ENCODE results near the gene THBS3. TPM values are rescaled to one million over a fixed set of nuclear protein-coding genes. Genes with fewer than 3 reads are reported as not detected.
"Not testable (repeated sequence)": the region's sequence is repeated elsewhere in the genome, so short reads cannot be mapped to it uniquely, and the experiment has no call there.

The THBS3 gene
- polyA plus RNA-seq, 1 donor (not counting 4 experiments of a cell fraction or from before 2014, with no cell fraction given), result 16.2 TPM

DNA sequence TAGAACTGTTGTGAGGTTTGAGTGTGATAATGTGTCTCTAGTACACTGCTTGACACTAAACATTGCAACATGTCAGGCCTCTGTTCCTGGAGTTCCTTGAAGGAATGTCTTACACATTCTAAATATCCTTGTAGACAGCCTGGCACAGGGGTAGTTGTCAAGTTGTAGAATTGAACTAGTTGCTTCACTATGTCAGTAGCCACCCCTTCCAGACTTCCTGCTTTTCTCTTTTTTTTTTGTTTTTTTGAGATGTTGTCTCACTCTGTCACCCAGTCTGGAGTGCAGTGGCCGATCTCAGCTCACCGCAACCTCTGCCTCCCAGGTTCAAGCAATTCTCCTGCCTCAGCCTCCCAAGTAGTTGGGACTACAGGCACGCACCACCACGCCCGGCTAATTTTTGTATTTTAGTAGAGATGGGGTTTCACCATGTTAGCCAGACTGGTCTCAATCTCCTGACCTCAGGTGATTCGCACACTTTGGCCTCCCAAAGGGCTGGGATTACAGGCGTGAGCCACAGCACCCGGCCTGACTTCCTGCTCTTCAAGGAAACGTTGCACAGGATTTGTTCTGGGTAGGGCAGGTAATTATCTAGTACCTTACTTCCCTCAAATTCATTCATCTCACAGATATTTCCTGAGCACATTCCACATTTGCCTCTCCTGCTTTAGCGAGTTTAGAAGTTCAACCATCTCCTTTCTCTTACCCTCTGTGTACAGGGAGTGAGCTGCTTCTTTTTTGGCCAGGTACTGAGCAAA, 12.7 kb upstream of the THBS3 start:
- FAIRE-seq; H3K36me3 ChIP-seq (ENCODE audit: control insufficient read depth in 2 of 2, extremely low read depth in 1 of 2, insufficient read depth in 2 of 2, low read length in 2 of 2); H3K27ac ChIP-seq (ENCODE audit: control insufficient read depth, insufficient read depth, low read length); H2AFZ ChIP-seq (ENCODE audit: control insufficient read depth, low read length); H3K27me3 ChIP-seq (ENCODE audit: control insufficient read depth, extremely low read depth, insufficient read depth, low read length); H3K4me3 ChIP-seq (ENCODE audit: control insufficient read depth in 2 of 3, extremely low read depth in 1 of 3, insufficient read depth in 2 of 3, low read depth in 1 of 3, low read length in 3 of 3); dilution Hi-C loops (cut with MboI; ENCODE audit: extremely low pct_ligation_motif_present, low sequenced_read_pairs); H3K9me1 ChIP-seq (ENCODE audit: control insufficient read depth, extremely low read depth, insufficient read depth, low read length); H3K79me2 ChIP-seq (ENCODE audit: control insufficient read depth, insufficient read depth, low read length); H3K4me2 ChIP-seq (ENCODE audit: control insufficient read depth, extremely low read depth, insufficient read depth, low read depth, low read length); DNase-seq (ENCODE audit: low read depth, low spot score); H3K9ac ChIP-seq (ENCODE audit: control insufficient read depth, extremely low read depth, insufficient read depth, low read length); H3K9me3 ChIP-seq (ENCODE audit: control insufficient read depth, low read depth, low read length); H4K20me1 ChIP-seq (ENCODE audit: control insufficient read depth, extremely low read depth, insufficient read depth, low read length): not testable (repeated sequence)
- peaks cover 22% of the 10 kb centered on the region for H3K4me1 ChIP-seq (ENCODE audit: control insufficient read depth, extremely low read depth, insufficient read depth, low read length)

DNA sequence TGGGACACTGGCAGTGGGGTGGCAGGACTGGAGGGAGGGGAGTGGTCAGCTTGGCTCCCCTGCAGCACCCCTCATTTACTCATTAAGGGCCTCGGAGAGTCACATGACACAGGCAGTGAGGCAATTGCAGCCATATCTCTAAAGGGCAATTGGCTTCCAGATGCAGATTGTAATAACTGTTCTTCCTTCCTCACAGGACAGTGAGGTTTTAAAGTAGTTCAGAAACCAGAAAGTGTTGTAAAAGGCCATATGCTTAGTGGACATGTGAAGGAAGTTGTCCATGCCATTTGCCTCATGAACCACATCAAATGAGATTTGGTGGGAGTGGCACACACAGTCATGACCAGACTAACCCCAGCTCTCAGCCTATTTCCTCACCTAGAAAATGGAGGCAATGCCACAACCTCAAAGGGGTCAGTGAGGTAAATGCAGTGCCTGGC, 11.9 kb upstream of the THBS3 start:
- dilution Hi-C loops (cut with MboI; ENCODE audit: extremely low pct_ligation_motif_present, low sequenced_read_pairs), result no loop called here
- peaks cover 16% of the 10 kb centered on the region for H3K4me1 ChIP-seq (ENCODE audit: control insufficient read depth, extremely low read depth, insufficient read depth, low read length)
- H3K27ac ChIP-seq (ENCODE audit: control insufficient read depth, insufficient read depth, low read length), result no peak overlapping the region

More for the DNA sequence above, 11.9 kb upstream of the THBS3 start:
- Histone ChIP-seq H3K4me3 (ENCODE audit: control insufficient read depth in 2 of 3, extremely low read depth in 1 of 3, insufficient read depth in 2 of 3, low read depth in 1 of 3, low read length in 3 of 3) (no peak overlapping the region), H3K4me2 (ENCODE audit: control insufficient read depth, extremely low read depth, insufficient read depth, low read depth, low read length) (no peak overlapping the region), H4K20me1 (ENCODE audit: control insufficient read depth, extremely low read depth, insufficient read depth, low read length) (no peaks in the 10 kb centered on the region), H3K9me3 (ENCODE audit: control insufficient read depth, low read depth, low read length) (no peaks in the 10 kb centered on the region), H3K79me2 (ENCODE audit: control insufficient read depth, insufficient read depth, low read length) (no peaks in the 10 kb centered on the region), H3K9ac (ENCODE audit: control insufficient read depth, extremely low read depth, insufficient read depth, low read length) (no peak overlapping the region), H3K36me3 (ENCODE audit: control insufficient read depth in 2 of 2, extremely low read depth in 1 of 2, insufficient read depth in 2 of 2, low read length in 2 of 2) (peaks cover 0 to 2% of the 10 kb centered on the region in 2 experiments), H3K27me3 (ENCODE audit: control insufficient read depth, extremely low read depth, insufficient read depth, low read length) (no peaks in the 10 kb centered on the region), H2AFZ (ENCODE audit: control insufficient read depth, low read length) (peak overlapping the region; percentile 58), H3K9me1 (ENCODE audit: control insufficient read depth, extremely low read depth, insufficient read depth, low read length) (no peaks in the 10 kb centered on the region)
- DNase-seq (ENCODE audit: low read depth, low spot score), result no peak
- TF ChIP-seq, protein P1, sequence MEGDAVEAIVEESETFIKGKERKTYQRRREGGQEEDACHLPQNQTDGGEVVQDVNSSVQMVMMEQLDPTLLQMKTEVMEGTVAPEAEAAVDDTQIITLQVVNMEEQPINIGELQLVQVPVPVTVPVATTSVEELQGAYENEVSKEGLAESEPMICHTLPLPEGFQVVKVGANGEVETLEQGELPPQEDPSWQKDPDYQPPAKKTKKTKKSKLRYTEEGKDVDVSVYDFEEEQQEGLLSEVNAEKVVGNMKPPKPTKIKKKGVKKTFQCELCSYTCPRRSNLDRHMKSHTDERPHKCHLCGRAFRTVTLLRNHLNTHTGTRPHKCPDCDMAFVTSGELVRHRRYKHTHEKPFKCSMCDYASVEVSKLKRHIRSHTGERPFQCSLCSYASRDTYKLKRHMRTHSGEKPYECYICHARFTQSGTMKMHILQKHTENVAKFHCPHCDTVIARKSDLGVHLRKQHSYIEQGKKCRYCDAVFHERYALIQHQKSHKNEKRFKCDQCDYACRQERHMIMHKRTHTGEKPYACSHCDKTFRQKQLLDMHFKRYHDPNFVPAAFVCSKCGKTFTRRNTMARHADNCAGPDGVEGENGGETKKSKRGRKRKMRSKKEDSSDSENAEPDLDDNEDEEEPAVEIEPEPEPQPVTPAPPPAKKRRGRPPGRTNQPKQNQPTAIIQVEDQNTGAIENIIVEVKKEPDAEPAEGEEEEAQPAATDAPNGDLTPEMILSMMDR (optimal IDR thresholded peaks at IDR 0.05 in 1 of 3, IDR thresholded peaks at IDR 0.05 in 1 of 3, conservative IDR thresholded peaks at IDR 0.05 in 1 of 3; ENCODE audit: extremely low read depth in 1 of 3, insufficient read depth in 2 of 3, low read length in 3 of 3), result no peak
- TF ChIP-seq EZH2 (IDR thresholded peaks at IDR 0.05; ENCODE audit: low read length), result no peak
- FAIRE-seq, result no peak
